ENCODE results near the gene EYS. TPM values are rescaled to one million over a fixed set of nuclear protein-coding genes. Genes with fewer than 3 reads are reported as not detected.

Gene EYS
- polyA plus RNA-seq, 2 of the 4 experiments (the other 2 are of a cell fraction) = 0.03 to 0.06 TPM

DNA sequence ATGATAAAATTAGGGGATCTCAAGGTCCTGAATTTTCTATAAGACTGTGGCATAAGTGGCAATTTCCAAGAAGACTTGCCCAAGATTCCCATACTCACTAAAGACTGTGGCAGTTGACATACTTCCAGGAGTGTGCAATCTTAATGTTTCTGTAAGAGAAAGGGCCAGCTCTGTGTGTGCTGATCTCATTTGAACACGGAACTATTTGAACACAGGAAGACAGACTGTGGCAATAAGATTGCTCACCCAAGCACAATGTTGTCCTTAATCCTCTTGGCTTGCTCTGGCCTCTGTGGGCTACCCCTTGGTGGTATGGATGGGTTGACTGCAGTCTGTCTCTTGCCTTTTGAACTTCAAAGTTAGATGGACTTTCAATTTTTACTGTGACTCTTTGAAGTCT, 1920.0 kb downstream of the EYS start:
- no peak for FAIRE-seq
- no peaks in the 10 kb centered on the region for H3K9me3 ChIP-seq
- 72% methylated on average over 1 of the region's 1 CpG for WGBS (ENCODE audit: missing lambda C conversion rate)
- H3K4me3 ChIP-seq = no peak overlapping the region
- ATAC-seq = no peak
- no peak overlapping the region for H3K27ac ChIP-seq
- ChIA-PET POLR2A (no interaction called here), CTCF (no interaction called here)
- no peaks in the 10 kb centered on the region for H3K4me1 ChIP-seq
- no peak overlapping the region for H3K4me2 ChIP-seq
- no peak for TF ChIP-seq CBX8 (IDR thresholded peaks at IDR 0.05)
- TF ChIP-seq RAD21 (conservative IDR thresholded peaks at IDR 0.05 in 1 of 2, IDR thresholded peaks at IDR 0.05 in 1 of 2) = no peak
- TF ChIP-seq PBX3 (IDR thresholded peaks at IDR 0.05) = no peak
- no peak for TF ChIP-seq TP53 (CRISPR knock-in tag; IDR thresholded peaks at IDR 0.05)
- TF ChIP-seq RFX5 (IDR thresholded peaks at IDR 0.05) = no peak
- TF ChIP-seq, protein P1, sequence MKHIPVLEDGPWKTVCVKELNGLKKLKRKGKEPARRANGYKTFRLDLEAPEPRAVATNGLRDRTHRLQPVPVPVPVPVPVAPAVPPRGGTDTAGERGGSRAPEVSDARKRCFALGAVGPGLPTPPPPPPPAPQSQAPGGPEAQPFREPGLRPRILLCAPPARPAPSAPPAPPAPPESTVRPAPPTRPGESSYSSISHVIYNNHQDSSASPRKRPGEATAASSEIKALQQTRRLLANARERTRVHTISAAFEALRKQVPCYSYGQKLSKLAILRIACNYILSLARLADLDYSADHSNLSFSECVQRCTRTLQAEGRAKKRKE (CRISPR knock-in tag; IDR thresholded peaks at IDR 0.05; ENCODE audit: low read depth) = no peak
- TF ChIP-seq FOSB (CRISPR knock-in tag; IDR thresholded peaks at IDR 0.05) = no peak
- TF ChIP-seq ZFP36 (IDR thresholded peaks at IDR 0.05; ENCODE audit: borderline replicate concordance, partially characterized antibody) = no peak
- TF ChIP-seq BCL3 (IDR thresholded peaks at IDR 0.05) = no peak
- TF ChIP-seq NR3C1 (IDR thresholded peaks at IDR 0.05) = no peak
- no peak for TF ChIP-seq ZSCAN20 (CRISPR knock-in tag; IDR thresholded peaks at IDR 0.05)
- no peak for TF ChIP-seq GATA3 (IDR thresholded peaks at IDR 0.05; ENCODE audit: borderline replicate concordance)
- no peak for TF ChIP-seq MYC (IDR thresholded peaks at IDR 0.05; ENCODE audit: borderline replicate concordance, low read length)
- no peak for TF ChIP-seq HOXB5 (CRISPR knock-in tag; IDR thresholded peaks at IDR 0.05)
- no peak for TF ChIP-seq SREBF2 (IDR thresholded peaks at IDR 0.05)
- no peak for TF ChIP-seq PHF8 (IDR thresholded peaks at IDR 0.05; ENCODE audit: borderline replicate concordance, low read depth)
- TF ChIP-seq, protein P2, sequence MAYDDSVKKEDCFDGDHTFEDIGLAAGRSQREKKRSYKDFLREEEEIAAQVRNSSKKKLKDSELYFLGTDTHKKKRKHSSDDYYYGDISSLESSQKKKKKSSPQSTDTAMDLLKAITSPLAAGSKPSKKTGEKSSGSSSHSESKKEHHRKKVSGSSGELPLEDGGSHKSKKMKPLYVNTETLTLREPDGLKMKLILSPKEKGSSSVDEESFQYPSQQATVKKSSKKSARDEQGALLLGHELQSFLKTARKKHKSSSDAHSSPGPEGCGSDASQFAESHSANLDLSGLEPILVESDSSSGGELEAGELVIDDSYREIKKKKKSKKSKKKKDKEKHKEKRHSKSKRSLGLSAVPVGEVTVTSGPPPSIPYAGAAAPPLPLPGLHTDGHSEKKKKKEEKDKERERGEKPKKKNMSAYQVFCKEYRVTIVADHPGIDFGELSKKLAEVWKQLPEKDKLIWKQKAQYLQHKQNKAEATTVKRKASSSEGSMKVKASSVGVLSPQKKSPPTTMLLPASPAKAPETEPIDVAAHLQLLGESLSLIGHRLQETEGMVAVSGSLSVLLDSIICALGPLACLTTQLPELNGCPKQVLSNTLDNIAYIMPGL (CRISPR knock-in tag; IDR thresholded peaks at IDR 0.05; ENCODE audit: borderline replicate concordance) = no peak
- no peak for TF ChIP-seq JUNB (IDR thresholded peaks at IDR 0.05)
- TF ChIP-seq EHMT2 (IDR thresholded peaks at IDR 0.05; ENCODE audit: low read depth) = no peak
- TF ChIP-seq REST (IDR thresholded peaks at IDR 0.05) = no peak
- no peak for DNase-seq (ENCODE audit: low read depth in 1 of 2, low spot score in 1 of 2)

Data from A549 (cell line).